Motor neuron (in vitro differentiated cells): ENCODE results near the gene PPP2R3B. TPM values are rescaled to one million over a fixed set of nuclear protein-coding genes. Genes with fewer than 3 reads are reported as not detected.

Source experiments
- ATAC-seq, 8 experiments: fragments of 200-7000 bp; cut with Tn5 transposase; replicated peaks in 6 of 8; 2 replicates each; pipeline ENCODE4 v1.8.0; 2021; ENCODE audit warnings: mild to moderate bottlenecking in 8 of 8, moderate library complexity in 8 of 8
- H3K27ac ChIP-seq, 2 donors: fragments of 250-450 bp; sonication (Bioruptor Pico); 2 replicates each; pipeline ENCODE4 v1.9.0; 2021; ENCODE audit warnings: antibody characterized with exemption in 2 of 2, mild to moderate bottlenecking in 2 of 2, moderate library complexity in 1 of 2
- H3K4me1 ChIP-seq, 2 donors: fragments of 250-450 bp; sonication (Bioruptor Pico); replicated peaks in 1 of 2; 2 replicates each; pipeline ENCODE4 v1.6.1; 2021; ENCODE audit warnings: antibody characterized with exemption in 2 of 2, mild to moderate bottlenecking in 2 of 2, moderate library complexity in 1 of 2
- H3K4me3 ChIP-seq, 5 donors: fragments of 250-450 bp; sonication (Bioruptor Pico); 2 replicates each; pipeline ENCODE4 v1.9.0; 2021; ENCODE audit warnings: antibody characterized with exemption in 5 of 5, mild to moderate bottlenecking in 5 of 5, moderate library complexity in 4 of 5
- WGBS, 10 experiments: fragments of 450-650 bp; shearing (Covaris generic); methylation state at CpG; one replicate each; pipeline ENCODE4 v1.0.0; 2022; 5-methylcytosine and 5-hydroxymethylcytosine counted together
- in situ Hi-C, 9 experiments: fragments of 400-800 bp; cut with MboI; loops; one replicate each; pipeline ENCODE4 v1.15.0; 2021; ENCODE audit warnings: low sequenced_read_pairs in 9 of 9, low pct_unique_long_range_greater_than_20kb in 2 of 9; ENCODE audit not compliant: unreplicated experiment in 9 of 9
- total RNA-seq, 8 experiments: library from RNA; unstranded; fragments of 300-600 nt; gene quantifications; 2 replicates each; pipeline versions ENCODE4 v1.2.3 to v1.2.4, GENCODE V29; 2022

Gene PPP2R3B
- total RNA-seq, 8 experiments from 2014 or later = 7.4 to 27.6 (median 17.9) TPM

DNA sequence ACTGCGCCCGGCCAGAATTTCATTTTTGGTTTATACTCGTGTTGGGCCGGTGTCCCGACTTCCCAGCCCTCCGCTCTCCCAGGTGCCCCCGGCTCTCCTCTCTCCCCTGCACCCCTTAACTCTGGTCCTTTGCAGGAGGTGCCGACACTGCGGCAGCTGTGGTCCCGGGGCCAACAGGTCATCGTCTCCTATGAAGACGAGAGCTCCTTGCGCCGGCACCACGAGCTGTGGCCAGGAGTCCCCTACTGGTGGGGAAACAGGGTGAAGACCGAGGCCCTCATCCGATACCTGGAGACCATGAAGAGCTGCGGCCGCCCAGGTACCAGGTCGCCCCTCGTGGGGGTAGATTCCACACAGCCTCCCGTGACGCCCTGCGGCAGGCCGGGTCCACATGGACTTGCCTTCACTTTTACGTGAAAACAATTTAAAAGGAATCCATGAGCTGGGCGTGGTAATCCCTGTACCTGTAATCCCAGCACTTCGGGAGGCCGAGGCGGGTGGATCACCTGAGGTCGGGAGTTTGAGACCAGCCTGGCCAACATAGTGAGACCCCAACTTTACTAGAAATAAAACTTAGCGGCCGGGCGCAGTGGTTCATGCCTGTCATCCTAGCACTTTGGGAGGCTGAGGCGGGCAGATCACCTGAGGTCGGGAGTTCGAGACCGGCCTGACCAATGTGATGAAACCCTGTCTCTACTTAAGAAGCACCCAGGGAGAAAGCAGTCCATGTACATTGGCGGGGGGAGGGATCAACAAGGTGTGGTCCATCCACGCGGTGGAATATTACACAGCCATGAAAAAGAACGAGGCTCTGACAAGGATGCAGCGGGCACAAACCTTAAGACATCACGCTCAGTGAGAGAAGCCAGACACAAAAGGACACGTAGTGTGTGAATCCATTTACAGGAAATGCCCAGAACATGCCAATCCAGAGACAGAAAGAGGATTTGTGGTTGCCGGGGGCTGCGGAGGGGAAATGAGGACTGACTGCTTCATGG lies 93.5 kb downstream of the PPP2R3B start:
- no peak for ATAC-seq
- Histone ChIP-seq H3K4me1 (no peaks in the 10 kb centered on the region), H3K27ac (no peak overlapping the region), H3K4me3 (no peak overlapping the region)
- 91 to 100% (median 99%) methylated on average over 1 to 16 of the region's 47 CpGs; no CpG with 5 or more reads in 3 of the 10 experiments for WGBS, 10 experiments
- in situ Hi-C loops = no loop called here

- in situ Hi-C loops = no loop called here
- Histone ChIP-seq H3K27ac (no peak overlapping the region), H3K4me3 (no peak overlapping the region), H3K4me1 (no peaks in the 10 kb centered on the region)
- WGBS, 10 experiments = 100% methylated on average over 6 of the region's 29 CpGs; no CpG with 5 or more reads in 9 of the 10 experiments
- ATAC-seq = no peak
These were observed 95.3 kb downstream of the PPP2R3B start for GRCh38 chrX:291411-291901.

DNA sequence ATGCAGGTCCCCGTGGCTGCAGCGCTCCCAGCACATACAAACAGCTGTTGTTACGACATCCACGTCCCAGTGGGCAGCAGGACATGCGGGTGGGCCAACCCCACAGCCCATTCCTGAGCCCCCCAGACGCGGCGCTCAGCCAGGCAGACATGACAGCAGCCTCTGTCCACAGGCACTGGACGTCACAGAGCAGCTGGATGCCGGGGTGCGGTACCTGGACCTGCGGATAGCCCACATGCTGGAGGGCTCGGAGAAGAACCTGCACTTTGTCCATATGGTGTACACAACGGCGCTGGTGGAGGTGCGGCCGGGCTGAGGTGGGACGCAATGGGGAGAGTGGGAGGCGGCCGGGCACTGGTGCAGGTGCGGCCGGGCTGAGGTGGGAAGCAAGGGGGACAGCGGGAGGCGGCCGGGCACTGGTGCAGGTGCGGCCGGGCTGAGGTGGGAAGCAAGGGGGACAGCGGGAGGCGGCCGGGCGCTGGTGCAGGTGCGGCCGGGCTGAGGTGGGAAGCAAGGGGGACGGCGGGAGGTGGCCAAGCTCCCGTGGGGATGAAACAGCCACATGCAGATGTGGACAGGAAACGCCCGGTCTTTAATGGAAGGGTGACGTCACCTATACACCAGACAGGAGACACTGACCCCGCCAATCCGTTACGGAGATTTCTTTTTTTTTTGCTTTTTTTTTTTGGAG lies 96.1 kb downstream of the PPP2R3B start:
- no peaks in the 10 kb centered on the region for H3K4me1 ChIP-seq
- in situ Hi-C loops = no loop called here
- 60 to 87% methylated on average over 1 to 6 of the region's 42 CpGs; no CpG with 5 or more reads in 8 of the 10 experiments for WGBS, 10 experiments
- no peak overlapping the region for H3K4me3 ChIP-seq
- no peak overlapping the region for H3K27ac ChIP-seq
- ATAC-seq = no peak

- 80 to 100% (median 99%) methylated on average over 1 to 10 of the region's 25 CpGs; no CpG with 5 or more reads in 6 of the 10 experiments for WGBS, 10 experiments
- Histone ChIP-seq H3K4me1 (peaks cover 2 to 3% of the 10 kb centered on the region in 2 donors), H3K27ac (no peak overlapping the region), H3K4me3 (no peak overlapping the region)
- ATAC-seq = no peak
- in situ Hi-C loops = no loop called here
These were observed 98.1 kb downstream of the PPP2R3B start for GRCh38 chrX:288561-288991.

DNA sequence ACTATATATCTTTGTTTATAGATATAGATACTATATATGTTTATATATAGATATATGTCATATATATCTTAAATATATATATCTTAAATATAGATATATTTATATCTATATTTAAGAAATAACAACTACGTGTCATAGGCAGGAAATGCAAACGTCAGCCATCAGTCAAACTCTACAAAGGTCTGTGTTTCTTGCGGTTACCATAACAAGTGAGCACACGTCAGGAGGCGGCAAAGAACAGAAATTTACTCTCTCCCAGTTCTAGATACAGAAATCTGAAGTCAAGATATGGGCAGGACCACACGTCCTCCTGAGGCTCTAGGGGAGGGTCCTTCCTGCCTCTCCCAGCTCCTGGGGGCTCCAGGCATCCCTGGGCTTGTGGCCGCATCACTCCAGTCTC lies 99.0 kb downstream of the PPP2R3B start:
- Histone ChIP-seq H3K4me3 (no peak overlapping the region), H3K4me1 (peaks cover 2 to 3% of the 10 kb centered on the region in 2 donors), H3K27ac (no peak overlapping the region)
- ATAC-seq = no peak
- in situ Hi-C loops = no loop called here
- 67 to 100% (median 92%) methylated on average over 1 to 6 of the region's 7 CpGs; no CpG with 5 or more reads in 3 of the 10 experiments for WGBS, 10 experiments

DNA sequence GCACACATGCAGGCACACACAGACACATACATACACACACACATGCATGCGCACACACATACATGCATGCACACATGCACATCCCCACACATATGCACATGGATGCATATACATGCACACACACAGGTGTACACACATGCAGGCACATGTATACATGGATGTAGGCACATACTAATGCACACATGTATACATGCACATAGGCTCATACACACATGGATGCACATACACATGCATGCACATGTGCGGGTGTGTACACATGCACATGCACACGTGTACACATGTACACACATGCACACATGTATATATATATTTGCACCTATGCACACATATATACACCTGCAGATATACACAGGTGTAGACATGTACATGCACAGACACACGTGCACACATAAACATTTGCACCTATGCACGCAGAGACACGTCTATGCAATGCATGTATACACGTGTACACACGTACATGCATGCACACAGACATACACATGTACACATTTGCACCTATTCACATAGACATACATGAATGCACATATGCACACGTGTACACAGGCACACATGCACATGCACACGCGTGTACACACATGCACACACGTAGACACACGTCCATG lies 101.5 kb downstream of the PPP2R3B start:
- no peak for ATAC-seq
- no peak overlapping the region for H3K4me3 ChIP-seq
- in situ Hi-C loops = no loop called here

More for the DNA sequence above, 101.5 kb downstream of the PPP2R3B start:
- Histone ChIP-seq H3K27ac (no peak overlapping the region), H3K4me1 (peaks cover 2 to 3% of the 10 kb centered on the region in 2 donors)
- WGBS, 10 experiments = 83 to 100% (median 87%) methylated on average over 2 to 5 of the region's 13 CpGs; no CpG with 5 or more reads in 5 of the 10 experiments

Other genes starting within 250 kb of the PPP2R3B start
- gene PLCXD1, start 105.5 kb downstream of the PPP2R3B start, total RNA-seq = 10 to 100 TPM in 6 of 8 experiments, 1 to 10 TPM in 2; 1.4 to 30.3 (median 22.8) TPM
- gene GTPBP6, start 68.1 kb downstream of the PPP2R3B start, total RNA-seq = 10 to 100 TPM; 13.3 to 60.2 (median 26.0) TPM
- under 1 TPM in 7 of 8 experiments, not detected in 1; 0.11 to 0.76 (median 0.23) TPM for gene SHOX, start 243.9 kb upstream of the PPP2R3B start, total RNA-seq